Esophagus squamous epithelium (tissue), 4 donors: ENCODE data around the gene THRA.

ENCODE experiments used
- POLR2A ChIP-seq, 4 donors: fragments of 450-650 bp; IDR thresholded peaks; one replicate each; pipeline ENCODE4 v1.6.1; 2017; ENCODE audit warnings: antibody characterized with exemption in 4 of 4, mild to moderate bottlenecking in 4 of 4, moderate library complexity in 3 of 4
- TF ChIP-seq, protein P1 (sequence below), 6 experiments: fragments of 450-650 bp in 4 of 6; fragments of 200-600 bp in 2 of 6; sonication (generic) in 2 of 6; IDR thresholded peaks; one replicate each; pipeline ENCODE4 v1.5.1; 2016 to 2019; ENCODE audit warnings: antibody characterized with exemption in 6 of 6, mild to moderate bottlenecking in 4 of 6, moderate library complexity in 4 of 6

DNA sequence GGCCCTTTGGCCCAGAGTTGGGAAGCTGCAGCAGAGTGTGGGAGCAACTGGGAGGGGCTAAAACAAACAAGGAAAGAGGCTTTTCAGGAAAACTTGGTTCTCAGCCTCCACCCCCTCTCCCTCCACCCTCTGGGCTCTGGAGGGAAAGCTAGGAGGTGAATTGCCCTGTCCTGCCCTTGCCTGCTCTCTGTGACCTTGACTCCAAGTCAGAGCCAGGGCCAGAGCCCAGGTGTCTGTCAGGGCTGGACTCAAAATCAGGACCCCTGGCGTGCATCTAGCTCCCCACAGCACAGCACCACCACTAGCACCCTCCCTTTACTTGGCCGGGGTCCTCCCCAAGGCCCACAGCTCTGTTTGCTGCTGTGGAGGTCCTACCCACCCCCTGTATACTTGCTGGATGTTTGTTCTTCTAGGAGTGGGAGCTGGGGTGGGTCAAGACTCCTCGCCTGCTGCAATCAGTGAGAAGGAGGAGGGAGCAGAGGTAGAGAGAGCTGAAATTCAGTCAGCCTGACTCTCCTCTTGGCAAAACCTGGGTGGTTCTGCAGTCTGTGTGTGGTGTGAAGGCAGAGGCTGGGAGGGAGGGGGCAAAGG is 40.4 kb downstream of the THRA start:
- TF ChIP-seq, protein P1, sequence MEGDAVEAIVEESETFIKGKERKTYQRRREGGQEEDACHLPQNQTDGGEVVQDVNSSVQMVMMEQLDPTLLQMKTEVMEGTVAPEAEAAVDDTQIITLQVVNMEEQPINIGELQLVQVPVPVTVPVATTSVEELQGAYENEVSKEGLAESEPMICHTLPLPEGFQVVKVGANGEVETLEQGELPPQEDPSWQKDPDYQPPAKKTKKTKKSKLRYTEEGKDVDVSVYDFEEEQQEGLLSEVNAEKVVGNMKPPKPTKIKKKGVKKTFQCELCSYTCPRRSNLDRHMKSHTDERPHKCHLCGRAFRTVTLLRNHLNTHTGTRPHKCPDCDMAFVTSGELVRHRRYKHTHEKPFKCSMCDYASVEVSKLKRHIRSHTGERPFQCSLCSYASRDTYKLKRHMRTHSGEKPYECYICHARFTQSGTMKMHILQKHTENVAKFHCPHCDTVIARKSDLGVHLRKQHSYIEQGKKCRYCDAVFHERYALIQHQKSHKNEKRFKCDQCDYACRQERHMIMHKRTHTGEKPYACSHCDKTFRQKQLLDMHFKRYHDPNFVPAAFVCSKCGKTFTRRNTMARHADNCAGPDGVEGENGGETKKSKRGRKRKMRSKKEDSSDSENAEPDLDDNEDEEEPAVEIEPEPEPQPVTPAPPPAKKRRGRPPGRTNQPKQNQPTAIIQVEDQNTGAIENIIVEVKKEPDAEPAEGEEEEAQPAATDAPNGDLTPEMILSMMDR (IDR thresholded peaks at IDR 0.05): no peak
- TF ChIP-seq POLR2A (IDR thresholded peaks at IDR 0.05): peak in 1 of 4 donors; percentile 29
